ENCODE data around the gene HTR1D.
"Not testable (repeated sequence)": the region's sequence is repeated elsewhere in the genome, so short reads cannot be mapped to it uniquely, and the experiment has no call there.

The HTR1D gene

DNA sequence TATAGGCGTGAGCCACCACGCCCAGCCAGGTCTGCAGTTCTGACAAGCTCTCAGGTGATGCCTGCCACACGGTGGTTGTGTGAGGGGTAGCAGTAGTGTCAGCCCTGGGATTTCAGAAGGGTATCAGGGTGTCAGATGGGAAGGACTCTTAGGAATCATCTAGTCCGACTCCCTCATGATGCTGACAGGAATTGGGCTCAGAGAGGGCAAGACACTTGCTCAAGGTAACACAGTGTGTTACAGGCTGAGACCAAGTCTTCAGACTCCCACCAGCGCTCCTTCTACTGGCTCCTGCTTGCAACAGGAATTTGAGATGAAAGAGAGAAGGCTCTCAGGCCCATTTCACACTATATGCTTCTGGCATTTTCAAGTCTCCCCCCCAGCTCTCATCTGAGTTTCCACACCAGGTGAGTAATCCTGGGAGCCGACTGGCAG lies 6.9 kb downstream of the HTR1D start:
- Mint-ChIP-seq H3K27me3 (peaks cover 68% of the 10 kb centered on the region), H3K36me3 (no peaks in the 10 kb centered on the region), H3K4me1 (peaks cover 2% of the 10 kb centered on the region), H3K9me3 (no peaks in the 10 kb centered on the region), H3K27ac (no peak overlapping the region), H3K4me3 (no peak overlapping the region)
- CTCF ChIA-PET, result interaction anchor here (0.6 to 1.3 kb wide), 3 partner anchors 14 to 1476 kb away, joined by 3 to 5 read pairs (median 3); no protein-coding TSS in a partner anchor
- no peak for DNase-seq

DNA sequence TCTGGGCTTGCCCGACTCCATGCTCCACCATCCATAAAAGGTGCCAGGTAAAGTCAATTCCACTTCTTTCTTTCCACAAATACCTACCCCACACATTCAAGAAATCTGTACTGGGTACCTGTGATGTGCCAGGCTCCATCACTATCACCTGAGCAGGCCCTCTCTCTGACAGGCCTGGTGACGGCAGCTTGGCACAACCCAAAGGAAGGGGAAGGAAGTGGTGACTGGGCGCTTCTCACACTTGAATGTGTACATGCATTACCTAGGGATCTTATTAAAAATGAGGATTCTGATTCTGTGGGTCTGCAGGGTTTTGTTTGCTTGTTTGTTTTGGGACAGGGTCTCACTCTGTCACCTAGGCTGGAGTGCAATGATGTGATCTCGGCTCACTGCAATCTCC lies 7.5 kb downstream of the HTR1D start:
- Mint-ChIP-seq H3K9me3 (no peaks in the 10 kb centered on the region), H3K36me3 (no peaks in the 10 kb centered on the region), H3K4me1 (peaks cover 2% of the 10 kb centered on the region), H3K27me3 (peaks cover 62% of the 10 kb centered on the region), H3K4me3 (no peak overlapping the region), H3K27ac (no peak overlapping the region)
- DNase-seq, result no peak
- CTCF ChIA-PET, result interaction anchor here (1.3 kb wide), 1 partner anchor 194 kb away, joined by 3 read pairs; no protein-coding TSS in a partner anchor

DNA sequence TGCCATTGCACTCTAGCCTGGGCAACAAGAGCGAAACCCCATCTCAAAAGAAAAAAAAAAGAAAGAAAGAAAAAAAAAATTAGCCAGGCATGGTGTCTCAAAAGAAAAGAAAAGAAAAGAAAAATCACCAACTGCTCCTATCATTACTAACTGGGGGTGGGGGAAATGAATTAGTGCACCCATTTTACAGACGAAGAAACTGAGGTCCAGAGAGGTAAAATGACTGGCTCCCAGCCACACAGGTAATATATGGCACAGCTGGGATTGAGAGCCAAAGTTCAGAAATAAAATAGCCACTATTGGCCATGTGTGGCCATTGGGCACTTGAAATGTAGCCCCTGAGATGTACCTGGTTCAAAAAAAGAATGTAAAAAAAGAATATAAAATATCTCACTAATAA lies 8.8 kb downstream of the HTR1D start:
- Mint-ChIP-seq H3K36me3 (no peaks in the 10 kb centered on the region), H3K27ac (no peak overlapping the region), H3K9me3 (no peaks in the 10 kb centered on the region), H3K27me3 (peaks cover 54% of the 10 kb centered on the region), H3K4me1 (peaks cover 2% of the 10 kb centered on the region), H3K4me3 (no peak overlapping the region)
- DNase-seq, result no peak
- CTCF ChIA-PET, result no interaction called here

DNA sequence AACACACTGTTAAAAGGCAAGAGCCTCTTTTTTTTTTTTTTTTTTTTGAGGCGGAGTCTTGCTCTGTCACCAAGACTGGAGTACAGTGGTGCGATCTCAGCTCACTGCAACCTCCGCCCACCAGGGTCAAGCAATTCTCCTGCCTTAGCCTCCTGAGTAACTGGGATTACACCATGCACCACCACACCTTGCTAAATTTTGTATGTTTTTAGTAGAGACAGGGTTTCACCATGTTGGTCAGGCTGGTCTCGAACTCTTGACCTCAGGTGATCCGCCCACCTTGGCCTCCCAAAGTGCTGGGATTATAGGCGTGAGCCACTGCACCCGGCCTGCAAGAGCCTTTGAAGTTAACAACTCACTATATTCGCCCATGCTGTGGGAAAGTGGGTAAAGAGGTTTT lies 9.6 kb downstream of the HTR1D start:
- DNase-seq, H3K27ac Mint-ChIP-seq, H3K4me3 Mint-ChIP-seq, H3K9me3 Mint-ChIP-seq, H3K4me1 Mint-ChIP-seq, H3K36me3 Mint-ChIP-seq: not testable (repeated sequence)
- CTCF ChIA-PET, result interaction anchor here (1.2 kb wide), 1 partner anchor 109 kb away, joined by 3 read pairs; no protein-coding TSS in a partner anchor
- H3K27me3 Mint-ChIP-seq, result peaks cover 46% of the 10 kb centered on the region

DNA sequence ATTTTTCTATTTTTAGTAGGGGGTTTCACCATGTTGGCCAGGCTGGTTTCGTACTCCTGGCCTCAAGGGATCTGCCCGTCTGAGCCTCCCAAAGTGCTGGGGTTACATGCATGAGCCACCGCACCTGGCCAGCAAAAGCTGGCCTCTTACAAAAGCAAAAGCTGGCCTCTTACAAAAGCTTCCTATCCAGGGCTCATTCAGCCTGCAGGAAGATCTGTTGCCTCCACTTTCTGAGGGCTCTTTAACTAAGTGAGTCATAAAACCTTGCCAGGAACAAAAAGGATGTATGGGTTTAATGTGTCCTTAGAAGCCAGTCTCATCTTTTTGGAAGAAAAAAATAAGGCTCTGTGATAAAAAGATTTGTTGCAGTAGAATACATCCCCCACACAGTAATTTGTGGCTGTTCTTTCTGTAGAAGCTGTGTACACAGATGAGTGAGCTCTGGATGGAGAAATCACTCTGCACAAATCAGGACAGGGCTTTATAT lies 15.0 kb downstream of the HTR1D start:
- peaks cover 38% of the 10 kb centered on the region for H3K27me3 Mint-ChIP-seq
- H3K36me3 Mint-ChIP-seq, result no peaks in the 10 kb centered on the region
- no peak for DNase-seq
- H3K27ac Mint-ChIP-seq, result no peak overlapping the region
- H3K4me3 Mint-ChIP-seq, result no peak overlapping the region
- no peaks in the 10 kb centered on the region for H3K4me1 Mint-ChIP-seq
- no peaks in the 10 kb centered on the region for H3K9me3 Mint-ChIP-seq
- CTCF ChIA-PET, result no interaction called here

DNA sequence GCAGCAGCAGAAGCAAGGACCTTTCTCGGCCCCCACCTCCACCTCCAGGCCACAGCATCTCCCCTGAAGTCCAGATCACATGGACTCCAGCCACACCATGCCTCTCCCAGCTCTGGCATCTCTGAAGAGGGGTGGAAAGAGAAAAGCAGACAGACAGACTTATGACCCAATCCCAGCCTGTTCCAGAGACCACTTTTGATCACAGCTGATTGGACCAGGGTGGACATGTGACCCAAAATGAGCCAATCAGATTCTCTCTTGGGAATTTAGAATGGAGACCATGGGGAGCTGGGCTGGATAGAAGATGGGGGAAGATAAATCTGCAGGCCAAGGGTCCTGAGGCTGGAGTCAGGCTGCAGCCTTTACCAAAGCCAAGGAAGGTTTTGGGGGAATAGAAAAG lies 16.4 kb downstream of the HTR1D start:
- Mint-ChIP-seq H3K9me3 (no peaks in the 10 kb centered on the region), H3K27ac (no peak overlapping the region)

DNA sequence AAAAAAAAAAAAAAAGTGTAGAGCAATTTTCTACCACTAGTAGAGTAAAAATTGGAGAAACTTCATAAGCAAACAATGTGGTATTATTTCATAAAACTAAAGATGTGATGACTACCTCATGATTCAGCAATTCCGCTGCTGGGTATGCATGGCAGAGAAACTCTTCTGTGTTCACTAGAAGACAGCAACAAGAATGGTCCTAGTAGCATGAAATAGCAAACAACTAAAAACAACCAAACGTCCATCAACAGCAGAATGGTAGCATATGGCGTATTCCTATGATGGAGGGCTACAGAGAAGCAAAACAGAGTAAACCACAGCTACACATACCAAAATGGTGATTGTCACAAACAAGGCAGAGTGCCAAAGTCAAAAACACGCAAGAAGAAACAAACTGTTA lies 18.9 kb downstream of the HTR1D start:
- H3K36me3 Mint-ChIP-seq, result no peaks in the 10 kb centered on the region
- no peak for DNase-seq
- CTCF ChIA-PET, result interaction anchor here (1.3 to 4.8 kb wide), 2 partner anchors 14 to 19 kb away, joined by 3 to 30 read pairs; no protein-coding TSS in a partner anchor
- no peak overlapping the region for H3K4me3 Mint-ChIP-seq
- no peaks in the 10 kb centered on the region for H3K4me1 Mint-ChIP-seq
- H3K9me3 Mint-ChIP-seq, result no peaks in the 10 kb centered on the region
- H3K27ac Mint-ChIP-seq, result no peak overlapping the region
- peaks cover 33% of the 10 kb centered on the region for H3K27me3 Mint-ChIP-seq

More for the DNA sequence above, 16.4 kb downstream of the HTR1D start:
- no peaks in the 10 kb centered on the region for H3K4me1 Mint-ChIP-seq
- H3K4me3 Mint-ChIP-seq, result no peak overlapping the region
- CTCF ChIA-PET, result no interaction called here
- H3K36me3 Mint-ChIP-seq, result no peaks in the 10 kb centered on the region
- no peak for DNase-seq
- H3K27me3 Mint-ChIP-seq, result peaks cover 35% of the 10 kb centered on the region

DNA sequence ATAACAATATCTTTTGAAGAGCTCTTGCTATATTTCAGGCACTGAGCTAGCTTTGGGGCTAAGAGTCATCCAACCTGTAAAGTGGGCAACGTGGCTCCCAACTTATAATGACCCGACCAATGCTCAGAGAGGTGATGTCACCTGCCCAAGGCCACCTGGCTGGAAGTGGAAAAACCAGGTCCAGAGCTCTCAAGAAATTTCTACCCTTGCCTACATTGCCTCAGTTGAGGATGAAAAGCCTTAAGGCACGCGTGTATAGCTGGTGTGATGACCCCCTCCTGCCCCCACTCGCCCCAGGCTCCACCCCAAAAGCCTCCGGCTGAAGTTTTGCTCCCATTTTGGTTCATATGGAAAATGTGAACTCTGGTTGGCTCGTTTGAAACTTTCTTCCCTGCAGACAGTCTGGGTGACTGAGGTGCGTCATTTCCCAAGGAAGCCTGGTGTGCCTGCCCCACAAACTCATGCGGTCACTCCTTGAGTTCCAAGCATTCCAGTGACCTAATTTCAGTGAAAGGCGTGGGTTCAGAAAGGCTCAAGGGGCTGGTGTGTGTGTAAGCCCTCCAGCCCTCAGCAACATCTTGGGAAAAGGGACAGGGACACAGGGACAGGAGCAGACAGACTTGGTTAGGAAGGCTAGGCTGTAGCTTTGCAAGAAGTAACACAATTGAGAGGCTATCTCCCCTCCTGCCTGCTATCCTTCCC lies 20.5 kb downstream of the HTR1D start:
- Mint-ChIP-seq H3K4me3 (no peak overlapping the region), H3K27ac (no peak overlapping the region), H3K27me3 (peaks cover 33% of the 10 kb centered on the region), H3K9me3 (no peaks in the 10 kb centered on the region), H3K36me3 (no peaks in the 10 kb centered on the region), H3K4me1 (no peaks in the 10 kb centered on the region)
- DNase-seq, result no peak
- CTCF ChIA-PET, result interaction anchor here (0.6 to 4.8 kb wide), 3 partner anchors 12 to 232 kb away, joined by 3 to 30 read pairs (median 5); no protein-coding TSS in a partner anchor

DNA sequence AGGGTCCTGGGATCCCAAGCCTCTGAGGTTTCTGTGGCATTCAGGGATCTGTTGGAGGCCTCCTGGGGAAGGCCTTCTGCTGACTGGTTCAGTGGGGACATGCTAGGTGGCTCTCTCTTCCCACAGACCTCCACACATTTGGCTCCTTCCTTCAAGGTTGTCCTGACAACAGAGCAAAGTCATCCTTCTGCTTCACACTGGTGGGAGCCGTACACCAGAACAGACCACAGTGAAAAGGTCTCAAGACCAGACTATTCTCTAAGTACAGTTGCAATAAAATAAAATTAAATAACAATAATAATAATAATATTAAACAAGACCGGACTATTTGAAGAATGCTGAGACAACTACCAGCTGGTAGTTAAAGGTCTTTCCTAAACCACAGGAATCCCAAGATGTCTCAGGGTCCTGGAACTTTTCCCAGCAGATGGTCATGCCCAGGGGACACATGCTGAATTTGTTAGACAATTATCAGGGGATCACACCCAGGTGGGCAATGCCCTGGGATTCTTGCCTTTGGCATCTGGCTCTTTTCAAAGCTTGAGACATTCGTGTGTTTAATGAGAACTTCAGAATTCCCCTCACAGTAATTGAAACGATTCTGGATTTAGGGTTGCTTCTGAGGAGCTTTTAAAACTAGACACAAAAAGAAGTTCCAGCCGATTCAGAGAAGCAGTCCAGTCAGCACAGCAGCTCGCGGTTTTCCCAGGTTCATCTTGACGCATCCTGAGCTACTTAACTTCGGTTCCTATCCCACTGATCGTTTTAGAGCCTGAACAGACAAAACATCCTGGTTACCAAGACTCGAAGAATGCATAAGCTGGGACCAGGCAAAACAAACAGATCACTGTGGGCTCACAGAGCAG lies 22.9 kb downstream of the HTR1D start:
- DNase-seq, result no peak
- H3K27ac Mint-ChIP-seq, result no peak overlapping the region
- CTCF ChIA-PET, result interaction anchor here (1.4 to 4.8 kb wide), 2 partner anchors 10 to 95 kb away, joined by 4 to 30 read pairs; no protein-coding TSS in a partner anchor
- no peaks in the 10 kb centered on the region for H3K36me3 Mint-ChIP-seq
- no peaks in the 10 kb centered on the region for H3K9me3 Mint-ChIP-seq
- no peaks in the 10 kb centered on the region for H3K4me1 Mint-ChIP-seq
- no peak overlapping the region for H3K4me3 Mint-ChIP-seq
- H3K27me3 Mint-ChIP-seq, result peaks cover 33% of the 10 kb centered on the region

DNA sequence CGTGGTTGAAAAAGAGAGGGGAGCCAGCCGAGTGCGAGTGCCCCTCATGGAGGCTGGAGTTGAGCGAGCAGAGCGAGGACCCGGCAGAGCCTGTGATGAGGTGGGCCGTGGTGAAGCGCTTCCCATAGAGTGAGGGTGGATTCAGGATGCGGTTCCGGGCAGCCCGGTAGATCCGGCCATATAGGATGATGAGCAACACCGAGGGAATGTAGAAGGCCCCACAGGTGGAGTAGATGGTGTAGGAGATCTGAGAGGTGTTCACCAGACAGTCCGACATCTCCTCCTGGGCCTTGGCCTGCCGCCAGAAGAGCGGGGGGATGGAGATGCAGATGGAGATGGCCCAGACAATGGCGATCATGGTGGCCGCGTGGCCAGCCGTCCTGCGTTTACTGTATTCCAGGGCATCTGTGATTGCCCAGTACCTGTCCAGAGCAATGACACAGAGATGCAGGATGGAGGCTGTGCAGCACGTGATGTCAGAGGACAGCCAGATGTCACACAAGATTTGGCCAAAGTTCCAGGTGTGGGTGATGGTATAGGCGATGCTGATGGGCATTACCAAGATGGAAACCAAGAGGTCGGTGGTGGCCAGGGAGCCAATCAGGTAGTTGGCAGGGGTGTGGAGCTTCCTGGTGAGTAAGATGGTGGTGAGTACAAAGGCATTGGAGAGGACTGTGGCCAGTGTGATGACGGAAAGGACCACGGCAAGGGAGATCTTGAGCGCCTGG lies 23.7 kb downstream of the HTR1D start:
- no peak for DNase-seq
- Mint-ChIP-seq H3K4me3 (no peak overlapping the region), H3K27me3 (peaks cover 34% of the 10 kb centered on the region), H3K4me1 (no peaks in the 10 kb centered on the region), H3K27ac (no peak overlapping the region), H3K9me3 (no peaks in the 10 kb centered on the region), H3K36me3 (no peaks in the 10 kb centered on the region)
- CTCF ChIA-PET, result interaction anchor here (0.6 kb wide), 1 partner anchor 211 kb away, joined by 3 read pairs; no protein-coding TSS in a partner anchor

DNA sequence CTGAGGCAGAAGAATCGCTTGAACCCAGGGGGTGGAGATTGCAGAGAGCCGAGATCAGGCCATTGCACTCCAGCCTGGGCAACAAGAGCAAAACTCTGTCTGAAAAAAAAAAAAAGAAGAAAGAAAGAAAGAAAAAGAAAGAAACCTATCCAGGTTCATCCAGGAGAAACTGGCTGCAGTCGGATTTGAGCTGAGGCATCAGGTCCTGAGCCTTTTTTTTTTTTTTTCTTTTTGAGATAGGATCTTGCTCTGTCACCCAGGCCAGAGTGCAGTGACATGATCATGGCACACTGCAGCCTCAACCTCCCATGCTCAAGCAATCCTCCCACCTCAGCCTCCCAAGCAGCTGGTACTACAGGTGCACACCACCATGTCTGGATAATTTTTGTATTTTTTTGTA lies 26.1 kb downstream of the HTR1D start:
- H3K4me3 Mint-ChIP-seq, result no peak overlapping the region
- no peak overlapping the region for H3K27ac Mint-ChIP-seq
- H3K9me3 Mint-ChIP-seq, result no peaks in the 10 kb centered on the region
- H3K36me3 Mint-ChIP-seq, result no peaks in the 10 kb centered on the region
- no peaks in the 10 kb centered on the region for H3K4me1 Mint-ChIP-seq
- CTCF ChIA-PET, result interaction anchor here (0.6 kb wide), 2 partner anchors 92 to 96 kb away, joined by 3 read pairs; no protein-coding TSS in a partner anchor
- no peak for DNase-seq
- H3K27me3 Mint-ChIP-seq, result peaks cover 29% of the 10 kb centered on the region

DNA sequence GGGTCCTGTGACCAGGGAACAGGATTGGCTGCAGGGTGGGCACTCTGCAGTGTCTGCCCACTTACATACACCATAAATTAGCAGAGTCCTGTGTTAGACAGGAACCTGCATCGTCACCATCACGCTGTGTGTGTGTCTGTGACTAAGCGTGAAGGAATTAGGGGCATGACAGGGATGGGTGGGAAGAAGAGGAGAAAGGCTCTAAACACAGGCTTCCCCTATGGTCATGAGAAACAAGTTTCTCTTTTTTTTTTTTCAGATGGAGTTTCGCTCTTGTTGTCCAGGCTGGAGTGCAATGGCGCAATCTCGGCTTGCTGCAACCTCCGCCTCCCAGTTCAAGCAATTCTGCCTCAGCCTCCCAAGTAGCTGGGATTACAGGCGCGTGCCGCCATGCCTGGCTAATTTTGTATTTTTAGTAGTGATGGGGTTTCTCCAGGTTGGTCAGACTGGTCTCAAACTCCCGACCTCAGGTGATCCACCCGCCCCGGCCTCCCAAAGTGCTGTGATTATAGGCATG lies 28.3 kb downstream of the HTR1D start:
- not testable (repeated sequence) for H3K27ac Mint-ChIP-seq, H3K4me1 Mint-ChIP-seq, H3K36me3 Mint-ChIP-seq, H3K9me3 Mint-ChIP-seq, H3K4me3 Mint-ChIP-seq, DNase-seq
- peaks cover 36% of the 10 kb centered on the region for H3K27me3 Mint-ChIP-seq
- CTCF ChIA-PET, result interaction anchor here (13.6 kb wide), 1 partner anchor 91 kb away, joined by 438 read pairs; no protein-coding TSS in a partner anchor

DNA sequence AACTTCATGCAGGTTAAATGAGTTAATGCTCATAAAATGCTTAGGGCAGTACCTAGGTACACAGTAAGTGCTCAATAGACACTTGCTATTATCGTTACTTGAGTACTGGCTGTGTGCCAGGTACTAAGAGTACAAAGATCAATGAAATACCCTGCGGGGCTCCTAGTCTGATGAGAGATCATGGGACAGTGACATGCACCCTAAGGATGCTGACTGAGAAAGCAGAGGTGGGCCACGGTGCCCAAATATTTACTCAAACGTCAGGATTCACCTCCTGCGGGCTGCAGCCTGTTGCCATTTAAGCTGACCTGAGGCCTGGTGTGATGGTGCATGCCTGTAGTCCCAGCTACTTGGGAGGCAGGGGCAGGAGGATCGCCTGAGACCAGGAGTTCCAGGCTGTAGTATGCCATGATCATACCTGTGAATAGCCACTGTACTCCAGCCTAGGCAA lies 28.8 kb downstream of the HTR1D start:
- Mint-ChIP-seq H3K36me3 (no peaks in the 10 kb centered on the region), H3K4me1 (peaks cover 3% of the 10 kb centered on the region), H3K4me3 (no peak overlapping the region), H3K9me3 (no peaks in the 10 kb centered on the region), H3K27ac (no peak overlapping the region), H3K27me3 (peaks cover 36% of the 10 kb centered on the region)
- no peak for DNase-seq
- CTCF ChIA-PET, result interaction anchor here (1.4 to 13.6 kb wide), 2 partner anchors 91 to 213 kb away, joined by 4 to 438 read pairs; no protein-coding TSS in a partner anchor

Data from activated naive CD4-positive, alpha-beta T cell treated with anti-CD3 and anti-CD28 coated beads, Interleukin-2, amount 10 ng/mL, durations not matched to agents 7 days and 5 days (primary cell).